Upper lobe of left lung (tissue), 6 donors: ENCODE measurements around the gene NUDT16. TPM values are rescaled to one million over a fixed set of nuclear protein-coding genes. Genes with fewer than 3 reads are reported as not detected.

Experiments
- ATAC-seq, 2 donors: fragments of 200-7000 bp; cut with Tn5 transposase; one replicate each; pipeline ENCODE4 v1.9.1; 2022; ENCODE audit warnings: mild to moderate bottlenecking in 2 of 2, moderate library complexity in 2 of 2; ENCODE audit not compliant: low FRiP score in 2 of 2
- DNase-seq, 2 donors: peaks; one replicate each; pipeline ENCODE4 v3.0.0-alpha.2; 2019 to 2020
- H3K27ac ChIP-seq, 4 donors: fragments of 200-600 bp; sonication (generic); one replicate each; pipeline ENCODE4 v1.5.1; 2016 to 2019
- H3K27me3 ChIP-seq, 4 donors: fragments of 200-600 bp; sonication (generic); one replicate each; pipeline ENCODE4 v1.5.1; 2017 to 2019
- H3K36me3 ChIP-seq, 4 donors: fragments of 200-600 bp; sonication (generic); one replicate each; pipeline ENCODE4 v1.5.1; 2016 to 2019
- H3K4me1 ChIP-seq, 4 donors: fragments of 200-600 bp; sonication (generic); one replicate each; pipeline ENCODE4 v1.5.1; 2018 to 2019
- H3K4me3 ChIP-seq, 4 donors: fragments of 200-600 bp; sonication (generic); one replicate each; pipeline ENCODE4 v1.5.1; 2017 to 2019; ENCODE audit warnings: mild to moderate bottlenecking in 2 of 4, moderate library complexity in 1 of 4
- H3K9me3 ChIP-seq, 4 donors: fragments of 200-600 bp; sonication (generic); one replicate each; pipeline ENCODE4 v1.5.1; 2018 to 2019
- CTCF ChIP-seq, 6 experiments: fragments of 450-650 bp in 4 of 6; fragments of 200-600 bp in 2 of 6; sonication (generic) in 2 of 6; IDR thresholded peaks; one replicate each; pipeline ENCODE4 v1.5.1; 2016 to 2019; ENCODE audit warnings: antibody characterized with exemption in 6 of 6
- EP300 ChIP-seq, 4 donors: sonication (generic); formaldehyde crosslinking; IDR thresholded peaks; one replicate each; pipeline ENCODE4 v1.5.1; 2017; ENCODE audit warnings: antibody characterized with exemption in 4 of 4, control low read depth in 2 of 4
- POLR2A ChIP-seq, 4 donors: fragments of 450-650 bp; IDR thresholded peaks; one replicate each; pipeline ENCODE4 v1.5.1; 2016 to 2017; ENCODE audit warnings: antibody characterized with exemption in 4 of 4, mild to moderate bottlenecking in 2 of 4
- POLR2AphosphoS5 ChIP-seq, 2 donors: sonication (generic); formaldehyde crosslinking; IDR thresholded peaks; one replicate each; pipeline ENCODE4 v1.5.1; 2017; ENCODE audit warnings: antibody characterized with exemption in 2 of 2
- WGBS, 2 donors: methylation state at CpG; one replicate each; pipeline ENCODE4 v1.1.5; 2017 to 2018; 5-methylcytosine and 5-hydroxymethylcytosine counted together
- total RNA-seq, 6 donors: library from RNA; depleted of rRNA in 4 of 6; stranded (reverse); fragments of >200 nt in 4 of 6; gene quantifications; one replicate each; pipeline versions ENCODE4 v1.1.0 to v1.2.1, GENCODE V29; 2016 to 2021
- donor health status: DM: no; HTN: no; CAD: no; lungs with moderate emphysema.
- donor health status: DM: no; HTN: yes; CAD: no; lungs with severe emphysema.

NUDT16 gene
- total RNA-seq, 6 donors from 2014 or later = 35.0 to 70.8 (median 63.4) TPM

- 60 to 80% methylated on average over 6 of the region's 6 CpGs for WGBS, 2 donors
Measured at GRCh38 chr3:131393051-131393450, 11.5 kb downstream of the NUDT16 start.

GRCh38 chr3:131393868-131394267 lies 12.3 kb downstream of the NUDT16 start:
- Histone ChIP-seq H3K9me3 (no peaks in the 10 kb centered on the region), H3K27ac (no peak overlapping the region), H3K36me3 (no peaks in the 10 kb centered on the region), H3K4me1 (no peaks in the 10 kb centered on the region), H3K4me3 (no peak overlapping the region), H3K27me3 (no peaks in the 10 kb centered on the region)
- 71 to 75% methylated on average over 4 of the region's 4 CpGs for WGBS, 2 donors
- TF ChIP-seq CTCF (IDR thresholded peaks at IDR 0.05) (no peak), POLR2AphosphoS5 (IDR thresholded peaks at IDR 0.05) (no peak)
- no peak for ATAC-seq
- DNase-seq = no peak

More at GRCh38 chr3:131393051-131393450, 11.5 kb downstream of the NUDT16 start:
- Histone ChIP-seq H3K27me3 (no peaks in the 10 kb centered on the region), H3K4me3 (no peak overlapping the region), H3K36me3 (no peaks in the 10 kb centered on the region), H3K4me1 (peaks cover 5 to 7% (median 6%) of the 10 kb centered on the region in 4 donors), H3K9me3 (no peaks in the 10 kb centered on the region), H3K27ac (no peak overlapping the region)
- ATAC-seq (no peak), DNase-seq (no peak)
- no peak for TF ChIP-seq EP300 (IDR thresholded peaks at IDR 0.05)

GRCh38 chr3:131394400-131394799 lies 12.8 kb downstream of the NUDT16 start:
- H3K36me3 ChIP-seq = no peaks in the 10 kb centered on the region
- ATAC-seq = no peak
- H3K9me3 ChIP-seq = no peaks in the 10 kb centered on the region
- TF ChIP-seq CTCF (IDR thresholded peaks at IDR 0.05) (no peak), POLR2AphosphoS5 (IDR thresholded peaks at IDR 0.05) (no peak), EP300 (IDR thresholded peaks at IDR 0.05) (no peak), POLR2A (IDR thresholded peaks at IDR 0.05) (no peak)
- DNase-seq = no peak
- no peaks in the 10 kb centered on the region for H3K4me1 ChIP-seq
- H3K27ac ChIP-seq = no peak overlapping the region
- H3K27me3 ChIP-seq = no peaks in the 10 kb centered on the region
- no peak overlapping the region for H3K4me3 ChIP-seq

- Histone ChIP-seq H3K36me3 (no peaks in the 10 kb centered on the region), H3K27ac (no peak overlapping the region), H3K4me1 (no peaks in the 10 kb centered on the region), H3K4me3 (no peak overlapping the region), H3K9me3 (no peaks in the 10 kb centered on the region), H3K27me3 (no peaks in the 10 kb centered on the region)
- DNase-seq (no peak), ATAC-seq (peak in 1 of 2 donors; percentile 90)
- no peak for TF ChIP-seq CTCF (IDR thresholded peaks at IDR 0.05)
Measured at GRCh38 chr3:131396170-131396569, 14.6 kb downstream of the NUDT16 start.

GRCh38 chr3:131397889-131398288 lies 16.3 kb downstream of the NUDT16 start:
- Histone ChIP-seq H3K36me3 (no peaks in the 10 kb centered on the region), H3K27me3 (no peaks in the 10 kb centered on the region), H3K4me3 (no peak overlapping the region), H3K27ac (no peak overlapping the region), H3K9me3 (no peaks in the 10 kb centered on the region), H3K4me1 (no peaks in the 10 kb centered on the region)
- TF ChIP-seq CTCF (IDR thresholded peaks at IDR 0.05) (no peak), POLR2A (IDR thresholded peaks at IDR 0.05) (no peak), EP300 (IDR thresholded peaks at IDR 0.05) (no peak), POLR2AphosphoS5 (IDR thresholded peaks at IDR 0.05) (no peak)
- ATAC-seq = no peak
- 74 to 80% methylated on average over 4 of the region's 4 CpGs for WGBS, 2 donors
- no peak for DNase-seq
